Measurements from ENCODE around the gene TAC1. TPM values are rescaled to one million over a fixed set of nuclear protein-coding genes. Genes with fewer than 3 reads are reported as not detected.
"Not testable (repeated sequence)": the region's sequence is repeated elsewhere in the genome, so short reads cannot be mapped to it uniquely, and the experiment has no call there.

TAC1 gene
- total RNA-seq, 1 donor from 2014 or later = not detected

- Mint-ChIP-seq H3K9me3 (ENCODE audit: unreplicated experiment) (no peaks in the 10 kb centered on the region), H3K27ac (ENCODE audit: unreplicated experiment) (no peak overlapping the region), H3K36me3 (ENCODE audit: unreplicated experiment) (no peaks in the 10 kb centered on the region), H3K4me3 (ENCODE audit: unreplicated experiment) (no peak overlapping the region), H3K4me1 (ENCODE audit: unreplicated experiment) (no peaks in the 10 kb centered on the region), H3K27me3 (ENCODE audit: unreplicated experiment) (peaks cover 2% of the 10 kb centered on the region)
- TF ChIP-seq, protein P1, sequence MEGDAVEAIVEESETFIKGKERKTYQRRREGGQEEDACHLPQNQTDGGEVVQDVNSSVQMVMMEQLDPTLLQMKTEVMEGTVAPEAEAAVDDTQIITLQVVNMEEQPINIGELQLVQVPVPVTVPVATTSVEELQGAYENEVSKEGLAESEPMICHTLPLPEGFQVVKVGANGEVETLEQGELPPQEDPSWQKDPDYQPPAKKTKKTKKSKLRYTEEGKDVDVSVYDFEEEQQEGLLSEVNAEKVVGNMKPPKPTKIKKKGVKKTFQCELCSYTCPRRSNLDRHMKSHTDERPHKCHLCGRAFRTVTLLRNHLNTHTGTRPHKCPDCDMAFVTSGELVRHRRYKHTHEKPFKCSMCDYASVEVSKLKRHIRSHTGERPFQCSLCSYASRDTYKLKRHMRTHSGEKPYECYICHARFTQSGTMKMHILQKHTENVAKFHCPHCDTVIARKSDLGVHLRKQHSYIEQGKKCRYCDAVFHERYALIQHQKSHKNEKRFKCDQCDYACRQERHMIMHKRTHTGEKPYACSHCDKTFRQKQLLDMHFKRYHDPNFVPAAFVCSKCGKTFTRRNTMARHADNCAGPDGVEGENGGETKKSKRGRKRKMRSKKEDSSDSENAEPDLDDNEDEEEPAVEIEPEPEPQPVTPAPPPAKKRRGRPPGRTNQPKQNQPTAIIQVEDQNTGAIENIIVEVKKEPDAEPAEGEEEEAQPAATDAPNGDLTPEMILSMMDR (IDR thresholded peaks at IDR 0.05) = no peak
- no peak for DNase-seq (ENCODE audit: extremely low spot score, unreplicated experiment)
Observed at GRCh38 chr7:97770850-97771249, 39.0 kb downstream of the TAC1 start.

DNA sequence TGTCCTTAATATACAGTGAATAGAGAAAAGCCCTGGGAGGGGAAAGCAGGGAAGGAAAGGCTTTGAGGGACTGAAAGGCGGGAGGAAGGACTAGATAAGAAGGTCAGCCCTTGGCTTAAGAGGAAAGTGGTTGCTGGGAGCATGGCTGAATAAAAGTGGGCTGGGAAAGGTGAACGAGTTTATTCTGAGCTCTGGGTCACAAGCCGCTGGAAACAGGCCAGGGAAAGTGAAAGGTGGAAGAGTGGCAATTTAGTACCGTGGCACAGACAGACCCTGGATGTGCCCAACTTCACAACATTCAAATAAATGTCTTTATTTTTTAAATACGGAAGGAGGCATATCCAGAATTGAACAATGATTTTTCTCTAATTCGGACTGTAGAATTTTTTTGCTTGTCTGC is 39.7 kb downstream of the TAC1 start:
- Mint-ChIP-seq H3K27me3 (ENCODE audit: unreplicated experiment) (peaks cover 2% of the 10 kb centered on the region), H3K4me3 (ENCODE audit: unreplicated experiment) (no peak overlapping the region), H3K27ac (ENCODE audit: unreplicated experiment) (no peak overlapping the region), H3K36me3 (ENCODE audit: unreplicated experiment) (no peaks in the 10 kb centered on the region), H3K9me3 (ENCODE audit: unreplicated experiment) (no peaks in the 10 kb centered on the region), H3K4me1 (ENCODE audit: unreplicated experiment) (no peaks in the 10 kb centered on the region)
- TF ChIP-seq, protein P1 (IDR thresholded peaks at IDR 0.05) = no peak
- DNase-seq (ENCODE audit: extremely low spot score, unreplicated experiment) = no peak

DNA sequence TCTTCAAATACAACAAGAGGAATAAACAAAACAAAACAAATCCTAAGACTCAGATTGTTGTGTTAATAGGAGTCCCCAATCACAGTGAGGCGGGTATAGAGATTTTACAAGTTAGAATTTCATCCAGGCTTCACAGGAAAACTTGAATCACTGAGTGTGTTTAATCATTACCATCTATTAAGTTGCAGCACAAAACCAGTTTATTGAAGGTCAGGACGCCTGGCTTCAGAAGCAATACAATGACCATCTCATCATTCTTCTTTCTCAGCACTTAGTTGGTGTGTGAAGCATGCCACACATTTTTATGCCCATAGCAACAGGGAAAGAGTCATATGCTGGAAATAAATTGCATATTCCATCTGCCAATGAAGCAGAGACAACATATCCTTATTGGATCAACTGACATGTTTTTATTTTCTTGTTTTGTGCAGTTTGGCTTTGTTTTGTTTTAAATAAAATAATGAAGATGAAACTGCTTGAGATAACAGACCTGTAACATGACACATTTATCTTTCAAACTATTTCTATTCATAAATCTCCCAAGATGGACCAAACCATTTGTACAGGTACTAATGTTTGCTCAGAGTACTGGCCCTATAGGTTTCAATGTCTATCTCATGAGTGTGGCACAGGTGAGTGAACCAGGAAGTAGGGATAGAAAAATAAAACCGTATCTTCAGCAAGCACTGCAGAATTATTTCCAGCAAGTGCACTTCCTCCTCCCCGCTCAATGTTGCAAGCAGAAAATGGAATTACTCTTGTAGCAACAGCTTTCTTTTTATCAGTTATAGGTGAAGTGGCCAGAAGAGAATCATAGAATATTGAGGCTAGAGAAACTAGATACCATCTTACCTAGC is 40.4 kb downstream of the TAC1 start:
- Mint-ChIP-seq H3K9me3 (ENCODE audit: unreplicated experiment) (no peaks in the 10 kb centered on the region), H3K4me3 (ENCODE audit: unreplicated experiment) (no peak overlapping the region), H3K36me3 (ENCODE audit: unreplicated experiment) (no peaks in the 10 kb centered on the region), H3K27ac (ENCODE audit: unreplicated experiment) (no peak overlapping the region), H3K27me3 (ENCODE audit: unreplicated experiment) (peaks cover 2% of the 10 kb centered on the region), H3K4me1 (ENCODE audit: unreplicated experiment) (no peaks in the 10 kb centered on the region)
- TF ChIP-seq, protein P1 (IDR thresholded peaks at IDR 0.05) = no peak
- DNase-seq (ENCODE audit: extremely low spot score, unreplicated experiment) = no peak

DNA sequence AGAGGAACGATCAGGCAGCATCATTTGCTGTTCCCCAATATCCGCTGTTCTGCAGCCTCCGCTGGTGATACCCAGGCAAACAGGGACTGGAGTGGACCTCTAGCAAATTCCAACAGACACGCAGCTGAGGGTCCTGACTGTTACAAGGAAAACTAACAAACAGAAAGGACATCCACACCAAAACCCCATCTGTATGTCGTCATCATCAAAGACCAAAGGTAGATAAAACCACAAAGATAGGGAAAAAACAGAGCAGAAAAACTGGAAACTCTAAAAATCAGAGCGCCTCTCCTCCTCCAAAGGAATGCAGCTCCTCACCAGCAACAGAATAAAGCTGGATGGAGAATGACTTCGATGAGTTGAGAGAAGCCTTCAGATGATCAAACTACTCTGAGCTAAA is 54.5 kb downstream of the TAC1 start:
- not testable (repeated sequence) for H3K4me3 Mint-ChIP-seq (ENCODE audit: unreplicated experiment); H3K4me1 Mint-ChIP-seq (ENCODE audit: unreplicated experiment); H3K27me3 Mint-ChIP-seq (ENCODE audit: unreplicated experiment); H3K27ac Mint-ChIP-seq (ENCODE audit: unreplicated experiment); DNase-seq (ENCODE audit: extremely low spot score, unreplicated experiment); H3K36me3 Mint-ChIP-seq (ENCODE audit: unreplicated experiment)
- H3K9me3 Mint-ChIP-seq (ENCODE audit: unreplicated experiment) = peaks cover 17% of the 10 kb centered on the region

Other genes starting within 250 kb of the TAC1 start
- gene ASNS, start 140.3 kb downstream of the TAC1 start, total RNA-seq = 137 and 156 TPM in 2 replicates